IMR-90 (cell line): ENCODE results near the gene GRIA3.
"Not testable (repeated sequence)": the region's sequence is repeated elsewhere in the genome, so short reads cannot be mapped to it uniquely, and the experiment has no call there.

Source experiments
- CTCF ChIP-seq: conservative IDR thresholded peaks from 2 replicates; pipeline ENCODE4 v1.5.1; 2012; ENCODE audit warnings: mild to moderate bottlenecking, low read depth, low read length, improper control_type of control experiment
- FOS ChIP-seq: fragments of 150-350 bp; IDR thresholded peaks from 2 replicates; pipeline ENCODE4 v1.6.1; 2016; ENCODE audit warnings: low read depth, low read length
- MAZ ChIP-seq: IDR thresholded peaks from 2 replicates; pipeline ENCODE4 v1.6.1; 2012; ENCODE audit warnings: low read depth, mild to moderate bottlenecking, low read length, improper control_type of control experiment, moderate library complexity, borderline replicate concordance
- MXI1 ChIP-seq: IDR thresholded peaks from 2 replicates; pipeline ENCODE4 v1.6.1; 2012; ENCODE audit warnings: low read depth, mild to moderate bottlenecking, low read length, moderate library complexity, borderline replicate concordance
- NFE2L2 ChIP-seq: fragments of 150-350 bp; IDR thresholded peaks from 2 replicates; pipeline ENCODE4 v1.6.1; 2016; ENCODE audit warnings: low read depth, mild to moderate bottlenecking, low read length
- POLR2A ChIP-seq: IDR thresholded peaks from 2 replicates; pipeline ENCODE4 v1.6.1; 2012; ENCODE audit warnings: mild to moderate bottlenecking, low read depth, low read length
- RAD21 ChIP-seq: IDR thresholded peaks from 2 replicates; pipeline ENCODE4 v1.6.1; 2012; ENCODE audit warnings: low read length, improper control_type of control experiment
- RCOR1 ChIP-seq: IDR thresholded peaks from 2 replicates; pipeline ENCODE4 v1.6.1; 2012; ENCODE audit warnings: mild to moderate bottlenecking, low read length, improper control_type of control experiment; ENCODE audit not compliant: insufficient replicate concordance
- RFX5 ChIP-seq: IDR thresholded peaks from 2 replicates; pipeline ENCODE4 v1.8.0; 2012; ENCODE audit warnings: low read depth, mild to moderate bottlenecking, low read length, moderate library complexity
- SMC3 ChIP-seq: fragments of 150-350 bp; IDR thresholded peaks from 2 replicates; pipeline ENCODE4 v1.6.1; 2016; ENCODE audit warnings: low read depth, mild to moderate bottlenecking, antibody characterized with exemption, low read length, moderate library complexity

GRCh38 chrX:123283407-123283806 lies 99.3 kb downstream of the GRIA3 start:
- TF ChIP-seq CTCF, RAD21, SMC3, NFE2L2, POLR2A, RFX5, FOS, RCOR1, MAZ, MXI1: not testable (repeated sequence)
